Neuronal stem cell (in vitro differentiated cells): Measurements from ENCODE around the gene NOC2L.

ENCODE experiments used
- DNase-seq: peaks from one replicate; pipeline ENCODE4 v3.0.0-alpha.2; 2013; ENCODE audit warnings: low spot score
- H2AFZ ChIP-seq: one replicate; pipeline ENCODE4 v1.6.1; 2013; ENCODE audit warnings: mild to moderate bottlenecking, low read length, inconsistent platforms
- H2AK5ac ChIP-seq: 2 replicates; pipeline ENCODE4 v1.6.1; 2013; ENCODE audit warnings: low read depth, mild to moderate bottlenecking, inconsistent platforms, low read length, moderate library complexity, mixed read lengths
- H2BK120ac ChIP-seq: 2 replicates; pipeline ENCODE4 v1.6.1; 2013; ENCODE audit warnings: low read depth, mild to moderate bottlenecking, inconsistent platforms, low read length, moderate library complexity, mixed read lengths
- H2BK12ac ChIP-seq: one replicate; pipeline ENCODE4 v1.6.1; 2013; ENCODE audit warnings: low read length, inconsistent platforms
- H2BK15ac ChIP-seq: 2 replicates; pipeline ENCODE4 v1.6.1; 2013; ENCODE audit warnings: mild to moderate bottlenecking, low read length, inconsistent platforms, mixed read lengths
- H2BK5ac ChIP-seq: one replicate; pipeline ENCODE4 v1.6.1; 2013; ENCODE audit warnings: inconsistent platforms, mild to moderate bottlenecking, low read length, moderate library complexity
- H3K14ac ChIP-seq: one replicate; pipeline ENCODE4 v1.6.1; 2013; ENCODE audit warnings: low read length, inconsistent platforms
- H3K18ac ChIP-seq: 2 replicates; pipeline ENCODE4 v1.6.1; 2013; ENCODE audit warnings: low read length, inconsistent platforms
- H3K23ac ChIP-seq: 2 replicates; pipeline ENCODE4 v1.6.1; 2013; ENCODE audit warnings: low read depth, mild to moderate bottlenecking, mixed read lengths, low read length, inconsistent platforms; ENCODE audit not compliant: poor library complexity
- H3K27ac ChIP-seq: replicated peaks from 3 replicates; pipeline ENCODE4 v1.5.1; 2013; ENCODE audit warnings: low read length, inconsistent platforms
- H3K27me3 ChIP-seq, 3 experiments: 2 replicates each; pipeline ENCODE4 v1.6.1; 2013; ENCODE audit warnings: low read length in 3 of 3, mild to moderate bottlenecking in 2 of 3, inconsistent platforms in 1 of 3, low read depth in 1 of 3, mixed read lengths in 1 of 3, moderate library complexity in 1 of 3; ENCODE audit not compliant: control insufficient read depth in 3 of 3, insufficient read depth in 3 of 3
- H3K36me3 ChIP-seq, 2 donors: replicated peaks in 1 of 2; 2 replicates each; pipeline ENCODE4 v1.6.1; 2013; ENCODE audit warnings: low read length in 2 of 2; ENCODE audit not compliant: control insufficient read depth in 2 of 2, insufficient read depth in 2 of 2
- H3K4ac ChIP-seq: 2 replicates; pipeline ENCODE4 v1.6.1; 2013; ENCODE audit warnings: inconsistent platforms, mild to moderate bottlenecking, low read length, moderate library complexity
- H3K4me1 ChIP-seq, 2 donors: 1 replicate in 1 of 2; 2 replicates in 1 of 2; pipeline ENCODE4 v1.6.1; 2013; ENCODE audit warnings: low read length in 2 of 2, low read depth in 1 of 2; ENCODE audit not compliant: control insufficient read depth in 2 of 2, insufficient read depth in 1 of 2
- H3K4me2 ChIP-seq: one replicate; pipeline ENCODE4 v1.6.1; 2013; ENCODE audit warnings: mild to moderate bottlenecking, low read length, inconsistent platforms; ENCODE audit not compliant: insufficient read depth, poor library complexity, severe bottlenecking
- H3K4me3 ChIP-seq, 2 donors: 2 replicates each; pipeline ENCODE4 v1.5.1; 2013; ENCODE audit warnings: low read length in 2 of 2, mild to moderate bottlenecking in 2 of 2, inconsistent platforms in 1 of 2, moderate library complexity in 1 of 2
- H3K79me1 ChIP-seq: one replicate; pipeline ENCODE4 v1.6.1; 2013; ENCODE audit warnings: low read depth, mild to moderate bottlenecking, inconsistent platforms, low read length, moderate library complexity
- H3K9ac ChIP-seq: one replicate; pipeline ENCODE4 v1.6.1; 2013; ENCODE audit warnings: mild to moderate bottlenecking, low read depth, low read length, inconsistent platforms; ENCODE audit not compliant: poor library complexity
- H3K9me3 ChIP-seq, 2 donors: replicated peaks in 1 of 2; 2 replicates each; pipeline versions ENCODE3 to v1.6.1; 2013; ENCODE audit warnings: low read length in 2 of 2, mild to moderate bottlenecking in 2 of 2, inconsistent platforms in 1 of 2, low read depth in 1 of 2, mixed read lengths in 1 of 2, moderate library complexity in 1 of 2; ENCODE audit not compliant: control insufficient read depth in 2 of 2, insufficient read depth in 1 of 2
- H4K8ac ChIP-seq: one replicate; pipeline ENCODE4 v1.6.1; 2013; ENCODE audit warnings: low read depth, mild to moderate bottlenecking, inconsistent platforms, low read length, moderate library complexity
- H4K91ac ChIP-seq: one replicate; pipeline ENCODE4 v1.6.1; 2013; ENCODE audit warnings: low read length, low read depth, mild to moderate bottlenecking, inconsistent platforms; ENCODE audit not compliant: poor library complexity
- WGBS, 2 donors: extraction: QIAGEN DNeasy Blood & Tissue Kit; methylation state at CpG; one replicate each; pipeline ENCODE4 v1.1.7; 2013; ENCODE audit warnings: missing lambda C conversion rate in 2 of 2, mixed read lengths in 1 of 2; ENCODE audit not compliant: insufficient read length in 2 of 2, insufficient replicate concordance in 1 of 2; ENCODE audit errors: extremely low coverage in 2 of 2; 5-methylcytosine and 5-hydroxymethylcytosine counted together

Gene NOC2L

DNA sequence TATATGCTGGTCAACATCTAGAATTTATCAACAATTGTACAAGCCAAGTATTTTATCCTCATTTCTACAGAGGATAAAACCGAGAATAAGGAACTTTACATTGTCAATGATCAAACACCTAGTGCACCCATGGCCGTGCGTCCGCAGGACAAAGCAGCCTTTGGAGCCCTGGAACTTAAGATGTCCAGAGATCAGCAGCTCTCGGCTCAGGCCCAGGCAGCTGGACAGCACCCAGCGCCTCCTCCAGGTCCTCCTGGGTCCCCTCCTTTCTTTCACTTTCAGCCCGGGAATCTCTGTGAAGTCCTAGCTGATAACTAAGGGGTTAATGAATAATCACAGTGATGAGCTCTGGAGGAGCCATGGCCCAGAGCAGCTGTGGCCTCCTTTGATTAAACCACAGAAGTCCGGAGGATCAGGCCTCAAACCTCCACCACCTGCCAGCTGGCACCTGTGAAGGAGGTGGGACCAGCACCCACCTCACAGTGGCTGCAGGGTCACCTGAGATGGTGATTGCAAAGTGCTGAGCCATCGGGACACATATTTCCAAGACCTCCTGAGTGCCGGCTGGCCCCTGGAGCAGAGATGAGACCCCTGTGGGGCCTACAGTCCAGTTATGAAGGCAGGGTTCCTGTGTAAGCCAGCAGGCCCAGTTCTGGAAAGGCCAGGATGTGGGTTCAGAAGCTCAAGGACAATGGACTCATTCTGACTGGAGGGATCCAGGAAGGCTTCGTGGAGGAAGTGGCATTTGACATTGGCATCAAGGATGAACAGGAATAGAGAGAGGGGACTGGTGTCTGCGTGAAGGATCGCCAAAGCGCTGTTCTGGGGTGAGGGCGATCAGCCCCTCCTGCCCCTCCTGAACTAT, 46.9 kb downstream of the NOC2L start:
- DNase-seq, result no peak
- Histone ChIP-seq H2AFZ (no peak overlapping the region), H3K4me3 (no peak overlapping the region), H3K4ac (no peak overlapping the region), H3K36me3 (no peaks in the 10 kb centered on the region), H3K4me1 (no peaks in the 10 kb centered on the region), H4K91ac (no peak overlapping the region), H3K9ac (no peak overlapping the region), H2AK5ac (peak overlapping the region; percentile 51), H2BK12ac (no peak overlapping the region), H3K18ac (no peak overlapping the region), H3K79me1 (no peaks in the 10 kb centered on the region), H4K8ac (no peak overlapping the region), H3K14ac (no peak overlapping the region), H3K27ac (no peak overlapping the region), H3K27me3 (peaks cover 0 to 42% (median 39%) of the 10 kb centered on the region in 3 experiments), H2BK15ac (no peak overlapping the region), H3K9me3 (peaks cover 0 to 3% of the 10 kb centered on the region in 2 donors), H3K23ac (no peak overlapping the region), H3K4me2 (no peak overlapping the region), H2BK120ac (no peak overlapping the region), H2BK5ac (no peak overlapping the region)
- WGBS, 2 donors, result no CpG with 5 or more reads among the region's 15 CpGs

DNA sequence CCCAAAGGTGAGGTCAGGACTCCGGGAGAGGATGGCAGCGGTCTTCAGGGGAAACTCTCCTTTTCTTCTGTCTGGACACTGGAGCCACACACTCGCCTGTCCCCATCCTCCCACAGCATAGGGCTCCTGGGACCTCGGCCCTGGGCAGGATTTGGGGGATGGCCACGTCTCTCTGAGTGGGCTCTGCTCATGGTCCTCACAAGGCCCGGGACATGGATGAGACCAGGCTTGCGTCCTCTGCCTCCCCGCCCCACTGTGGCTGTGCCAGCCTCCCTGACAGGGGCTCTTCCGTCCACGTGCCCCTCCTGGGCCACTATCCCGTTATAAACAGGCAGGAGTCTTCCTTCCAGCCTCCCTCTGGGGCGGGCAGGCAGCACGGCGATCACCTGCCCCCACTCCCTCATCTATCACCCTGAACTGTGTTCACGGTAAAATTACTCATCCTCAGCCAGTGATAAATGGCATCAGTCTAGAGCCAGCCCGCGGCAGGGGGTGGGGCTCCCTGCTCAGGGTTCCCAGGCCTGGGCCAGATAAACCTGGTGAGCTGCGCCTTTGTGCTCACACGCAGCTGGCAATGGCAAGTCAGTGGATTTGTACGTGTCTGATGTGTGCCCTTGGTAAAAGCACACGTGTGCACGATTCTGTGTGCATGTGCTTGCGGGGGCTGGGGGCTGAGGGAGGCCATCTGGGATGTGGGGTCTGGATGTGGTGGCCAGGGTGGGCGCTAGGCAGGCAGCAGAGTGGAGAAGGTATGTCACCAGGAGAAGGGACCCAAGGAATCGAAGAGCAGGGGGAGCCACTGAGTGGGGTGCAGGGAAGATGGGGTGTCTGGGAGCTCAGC, 48.0 kb downstream of the NOC2L start:
- H4K8ac ChIP-seq, result peak overlapping the region; percentile 52
- H2BK15ac ChIP-seq, result no peak overlapping the region
- no peaks in the 10 kb centered on the region for H3K4me1 ChIP-seq
- H3K18ac ChIP-seq, result no peak overlapping the region
- H3K27ac ChIP-seq, result no peak overlapping the region
- DNase-seq, result no peak
- no peak overlapping the region for H2AFZ ChIP-seq
- H3K23ac ChIP-seq, result no peak overlapping the region
- H4K91ac ChIP-seq, result no peak overlapping the region
- peak overlapping the region; percentile 47 for H3K14ac ChIP-seq
- no peaks in the 10 kb centered on the region for H3K79me1 ChIP-seq
- peaks cover 0 to 3% of the 10 kb centered on the region in 2 donors for H3K9me3 ChIP-seq
- H2BK120ac ChIP-seq, result no peak overlapping the region
- no peak overlapping the region for H3K4me2 ChIP-seq
- WGBS, 2 donors, result no CpG with 5 or more reads among the region's 25 CpGs
- no peak overlapping the region for H3K4me3 ChIP-seq
- H3K4ac ChIP-seq, result no peak overlapping the region
- peaks cover 0 to 5% of the 10 kb centered on the region in 2 donors for H3K36me3 ChIP-seq
- H2BK12ac ChIP-seq, result no peak overlapping the region
- peaks cover 2 to 46% (median 32%) of the 10 kb centered on the region in 3 experiments for H3K27me3 ChIP-seq
- peak overlapping the region; percentile 30 for H3K9ac ChIP-seq
- peak overlapping the region; percentile 75 for H2BK5ac ChIP-seq
- H2AK5ac ChIP-seq, result peak overlapping the region; percentile 86

DNA sequence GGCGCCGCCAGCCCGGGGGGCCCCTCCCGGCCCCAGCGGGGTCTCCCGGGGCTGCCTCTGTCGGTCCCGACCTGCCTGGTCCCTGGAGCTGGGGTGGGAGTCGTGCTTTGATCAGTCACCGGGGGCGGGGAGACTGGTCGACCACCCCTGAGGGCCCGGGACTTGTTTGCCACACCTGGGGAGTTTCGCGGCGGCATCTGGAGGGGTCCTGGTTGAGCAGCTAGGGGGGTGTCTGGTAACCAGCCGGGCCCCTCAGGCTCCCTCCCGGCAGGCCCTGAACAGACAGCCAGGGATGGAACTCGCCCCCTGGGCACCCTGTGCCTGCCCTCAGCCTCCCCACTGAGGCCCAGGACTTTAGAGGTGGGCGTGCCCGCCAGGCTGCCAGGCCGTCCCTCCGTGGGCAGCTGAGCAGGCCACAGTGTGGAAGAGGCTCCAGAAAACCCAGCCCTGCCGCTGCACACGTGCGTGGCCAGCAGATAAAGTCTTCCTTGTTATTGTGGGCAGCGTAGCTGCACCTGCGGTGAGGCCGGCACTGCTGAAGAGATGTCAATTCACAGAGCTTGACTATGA, 48.7 kb downstream of the NOC2L start:
- no peak for DNase-seq
- Histone ChIP-seq H2BK120ac (no peak overlapping the region), H3K14ac (no peak overlapping the region)

More for the DNA sequence above, 48.7 kb downstream of the NOC2L start:
- Histone ChIP-seq H3K27me3 (peaks cover 2 to 48% (median 24%) of the 10 kb centered on the region in 3 experiments), H4K91ac (no peak overlapping the region), H3K9ac (no peak overlapping the region), H3K18ac (peak overlapping the region; percentile 64), H2BK5ac (peak overlapping the region; percentile 75), H3K23ac (no peak overlapping the region), H2BK15ac (no peak overlapping the region), H3K27ac (no peak overlapping the region), H3K4ac (no peak overlapping the region), H4K8ac (no peak overlapping the region), H3K4me1 (no peaks in the 10 kb centered on the region), H3K36me3 (peaks cover 0 to 11% of the 10 kb centered on the region in 2 donors), H3K9me3 (peaks cover 0 to 3% of the 10 kb centered on the region in 2 donors), H3K4me2 (no peak overlapping the region), H3K4me3 (no peak overlapping the region), H2BK12ac (no peak overlapping the region), H2AFZ (no peak overlapping the region), H2AK5ac (peak overlapping the region; percentile 86), H3K79me1 (no peaks in the 10 kb centered on the region)
- WGBS, 2 donors, result no CpG with 5 or more reads among the region's 29 CpGs
